HG02759 (cell line): Measurements from ENCODE around the gene MBTPS1.

ENCODE experiments used
- ATAC-seq: cut with Tn5 transposase; IDR thresholded peaks from one replicate; pipeline ENCODE4 v1.9.1; 2021; ENCODE audit warnings: mild to moderate bottlenecking, moderate library complexity; ENCODE audit not compliant: unreplicated experiment

MBTPS1 gene

GRCh38 chr16:84116720-84117493 lies at the start of gene MBTPS1:
TSS of gene MBTPS1 (minus strand) at chr16:84116942. CDS start at chr16:84101783, 15,159 bp downstream.
- ATAC-seq, result peak; percentile 92

GRCh38 chr16:84165746-84166145 lies 49.0 kb upstream of the MBTPS1 start:
- ATAC-seq, result no peak

- ATAC-seq, result no peak
Observed at GRCh38 chr16:84161801-84162200, 45.1 kb upstream of the MBTPS1 start.

- ATAC-seq, result no peak
Observed at GRCh38 chr16:84161037-84161436, 44.3 kb upstream of the MBTPS1 start.

- no peak for ATAC-seq
Observed at GRCh38 chr16:84159800-84160199, 43.1 kb upstream of the MBTPS1 start.

- ATAC-seq, result no peak
Observed at GRCh38 chr16:84159007-84159406, 42.3 kb upstream of the MBTPS1 start.

- ATAC-seq, result no peak
Observed at GRCh38 chr16:84156342-84156784, 39.6 kb upstream of the MBTPS1 start.

- ATAC-seq, result no peak
Observed at GRCh38 chr16:84155771-84156170, 39.0 kb upstream of the MBTPS1 start.

- ATAC-seq, result no peak
Observed at GRCh38 chr16:84155226-84155625, 38.5 kb upstream of the MBTPS1 start.

- ATAC-seq, result no peak
Observed at GRCh38 chr16:84153660-84154214, 37.0 kb upstream of the MBTPS1 start.

- no peak for ATAC-seq
Observed at GRCh38 chr16:84150926-84151325, 34.2 kb upstream of the MBTPS1 start.

- ATAC-seq, result peak; percentile 87
Observed at GRCh38 chr16:84144859-84145639, 28.3 kb upstream of the MBTPS1 start, which contains the start of the genes DNAAF1 and HSDL1. TSS of gene DNAAF1 (plus strand) at chr16:84145308. CDS start at chr16:84145441, 133 bp downstream. TSS of gene HSDL1 (minus strand) at chr16:84145177. CDS start at chr16:84131321, 13,856 bp downstream.

GRCh38 chr16:84144209-84144858 lies 27.6 kb upstream of the MBTPS1 start:
- no peak for ATAC-seq

GRCh38 chr16:84143784-84144199 lies 27.1 kb upstream of the MBTPS1 start:
- ATAC-seq, result no peak

GRCh38 chr16:84143081-84143480 lies 26.3 kb upstream of the MBTPS1 start:
- ATAC-seq, result no peak

- ATAC-seq, result no peak
Observed at GRCh38 chr16:84141143-84141670, 24.5 kb upstream of the MBTPS1 start.

- no peak for ATAC-seq
Observed at GRCh38 chr16:84139628-84140258, 23.0 kb upstream of the MBTPS1 start.

GRCh38 chr16:84138824-84139627 lies 22.3 kb upstream of the MBTPS1 start:
- ATAC-seq, result peak; percentile 53

GRCh38 chr16:84138500-84138823 lies 21.7 kb upstream of the MBTPS1 start:
- ATAC-seq, result no peak
